ENCODE data around the gene MUC5AC.
"Not testable (repeated sequence)": the region's sequence is repeated elsewhere in the genome, so short reads cannot be mapped to it uniquely, and the experiment has no call there.

The MUC5AC gene

GRCh38 chr11:1199241-1199750 is 41.5 kb downstream of the MUC5AC start:
- DNase-seq: no peak

GRCh38 chr11:1199751-1200610 is 42.2 kb downstream of the MUC5AC start:
- DNase-seq: no peak

DNA sequence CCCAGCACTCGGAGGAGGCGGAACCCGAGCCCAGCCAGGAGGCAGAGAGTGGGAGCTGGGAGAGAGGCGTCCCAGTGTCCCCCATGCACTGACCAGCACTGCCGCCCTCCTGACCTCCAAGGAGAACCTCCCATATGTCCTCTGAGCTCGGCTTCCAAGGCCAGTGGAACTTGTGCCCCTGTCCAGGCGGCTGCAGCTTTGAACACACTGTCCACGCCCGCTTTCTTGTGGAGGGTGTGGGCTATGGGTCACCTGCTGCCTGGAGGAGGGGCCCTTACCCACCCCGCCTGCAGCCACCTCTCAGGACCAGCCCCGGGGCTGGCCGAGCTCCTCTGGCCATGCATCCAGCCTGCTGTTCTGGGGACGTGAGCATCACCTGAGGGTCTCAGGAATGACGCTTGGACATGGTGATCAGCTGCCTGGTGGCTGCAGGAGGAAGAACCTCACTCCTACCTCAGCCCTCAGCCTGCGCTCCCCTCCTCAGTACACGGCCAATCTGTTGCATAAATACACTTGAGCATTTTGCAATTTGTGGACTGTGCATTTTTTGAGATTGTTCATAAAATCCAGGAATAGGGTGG is 42.9 kb downstream of the MUC5AC start:
- DNase-seq: no peak

DNA sequence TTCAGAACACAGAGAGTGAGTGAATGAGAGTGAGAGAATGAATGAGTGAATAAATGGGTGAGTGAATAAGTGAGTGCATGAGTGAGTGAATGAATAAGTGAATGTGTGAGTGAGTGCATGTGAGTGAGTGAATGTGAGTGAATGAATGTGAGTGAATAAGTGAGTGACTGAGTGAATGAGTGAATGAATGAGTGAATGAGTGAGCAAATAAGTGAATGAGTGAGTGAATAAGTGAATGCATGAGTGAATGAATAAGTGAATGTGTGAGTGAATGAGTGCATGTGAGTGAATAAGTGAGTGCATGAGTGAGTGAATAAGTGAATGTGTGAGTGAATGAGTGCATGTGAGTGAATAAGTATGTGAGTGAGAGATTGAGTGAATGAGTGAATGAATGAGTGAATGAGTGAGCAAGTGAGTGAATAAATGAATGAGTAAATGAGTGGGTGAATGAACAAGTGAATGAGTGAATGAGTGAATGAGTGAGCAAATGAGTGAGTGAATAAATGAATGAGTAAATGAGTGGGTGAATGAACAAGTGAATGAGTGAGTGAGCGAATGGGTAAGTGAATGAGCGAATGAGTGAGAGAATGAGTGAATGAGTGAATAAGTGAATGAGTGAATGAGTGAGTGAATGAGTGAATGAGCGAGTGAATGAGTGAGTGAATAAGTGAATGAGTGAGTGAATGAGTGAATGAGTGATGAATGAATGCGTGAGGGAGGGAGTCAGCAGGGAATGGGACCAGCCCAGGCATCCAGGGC is 43.8 kb downstream of the MUC5AC start:
- no peak for DNase-seq

DNA sequence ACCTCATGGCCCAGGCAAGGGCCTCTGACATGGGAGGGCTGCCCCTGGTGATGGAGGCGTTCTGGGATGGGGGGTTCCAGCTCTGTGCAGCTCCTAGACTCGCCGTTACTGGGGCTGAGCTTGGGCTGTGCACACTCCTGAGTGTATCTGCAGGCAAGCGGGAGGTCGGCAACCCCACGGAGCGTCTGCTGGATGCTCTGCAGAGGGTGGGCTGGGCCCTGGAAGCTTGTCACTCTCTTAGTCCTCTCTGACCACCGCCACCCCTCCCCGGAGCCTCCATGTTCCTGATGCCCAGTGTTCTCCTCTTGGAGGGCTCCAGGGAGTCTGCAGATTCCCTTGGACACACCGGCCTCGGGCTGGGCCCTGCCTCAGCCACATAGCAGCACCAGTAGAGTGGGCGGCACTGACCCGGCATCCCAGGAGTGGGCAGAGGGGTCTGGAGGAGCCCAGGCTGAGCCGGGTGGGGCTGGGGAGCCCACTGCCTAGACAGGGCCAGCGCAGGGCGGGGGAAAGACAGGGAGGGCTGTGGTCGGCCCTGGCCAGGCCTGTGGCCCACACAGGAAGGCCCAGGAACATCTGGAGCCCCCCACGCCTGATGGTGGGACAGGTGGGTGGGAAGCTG is 44.5 kb downstream of the MUC5AC start:
- no peak for DNase-seq

GRCh38 chr11:1202776-1203504 is 45.2 kb downstream of the MUC5AC start:
- DNase-seq: no peak

GRCh38 chr11:1203505-1204271 is 45.9 kb downstream of the MUC5AC start:
- no peak for DNase-seq

DNA sequence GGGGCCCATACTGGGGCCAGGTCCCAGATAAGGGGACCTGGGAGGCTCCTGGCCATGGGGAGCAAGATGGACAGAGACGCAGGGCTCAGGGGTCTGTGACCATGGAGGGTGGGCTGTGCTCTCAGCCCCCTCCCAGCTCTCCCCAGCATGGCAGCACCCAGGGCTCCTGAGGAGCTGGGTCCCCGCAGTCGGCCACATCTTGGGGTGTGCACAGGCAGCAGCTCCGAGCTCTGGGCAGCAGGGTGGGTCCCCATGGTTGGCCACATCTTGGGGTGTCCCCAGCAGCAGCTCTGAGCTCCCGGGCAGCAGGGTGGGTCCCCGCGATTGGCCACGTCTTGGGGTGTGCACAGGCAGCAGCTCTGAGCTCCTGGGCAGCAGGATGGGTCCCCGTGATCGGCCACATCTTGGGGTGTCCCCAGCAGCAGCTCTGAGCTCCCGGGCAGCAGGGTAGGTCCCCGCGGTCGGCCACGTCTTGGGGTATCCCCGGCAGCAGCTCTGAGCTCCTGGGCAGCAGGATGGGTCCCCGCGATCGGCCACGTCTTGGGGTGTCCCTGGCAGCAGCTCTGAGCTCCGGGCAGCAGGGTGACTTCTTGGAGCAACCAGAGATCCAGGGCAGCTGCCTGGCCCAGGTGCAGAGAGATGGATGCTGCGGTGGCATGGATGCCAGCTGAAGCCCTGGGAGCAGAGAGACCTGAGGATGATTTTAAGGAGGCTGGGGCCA is 46.8 kb downstream of the MUC5AC start:
- no peak for DNase-seq

DNA sequence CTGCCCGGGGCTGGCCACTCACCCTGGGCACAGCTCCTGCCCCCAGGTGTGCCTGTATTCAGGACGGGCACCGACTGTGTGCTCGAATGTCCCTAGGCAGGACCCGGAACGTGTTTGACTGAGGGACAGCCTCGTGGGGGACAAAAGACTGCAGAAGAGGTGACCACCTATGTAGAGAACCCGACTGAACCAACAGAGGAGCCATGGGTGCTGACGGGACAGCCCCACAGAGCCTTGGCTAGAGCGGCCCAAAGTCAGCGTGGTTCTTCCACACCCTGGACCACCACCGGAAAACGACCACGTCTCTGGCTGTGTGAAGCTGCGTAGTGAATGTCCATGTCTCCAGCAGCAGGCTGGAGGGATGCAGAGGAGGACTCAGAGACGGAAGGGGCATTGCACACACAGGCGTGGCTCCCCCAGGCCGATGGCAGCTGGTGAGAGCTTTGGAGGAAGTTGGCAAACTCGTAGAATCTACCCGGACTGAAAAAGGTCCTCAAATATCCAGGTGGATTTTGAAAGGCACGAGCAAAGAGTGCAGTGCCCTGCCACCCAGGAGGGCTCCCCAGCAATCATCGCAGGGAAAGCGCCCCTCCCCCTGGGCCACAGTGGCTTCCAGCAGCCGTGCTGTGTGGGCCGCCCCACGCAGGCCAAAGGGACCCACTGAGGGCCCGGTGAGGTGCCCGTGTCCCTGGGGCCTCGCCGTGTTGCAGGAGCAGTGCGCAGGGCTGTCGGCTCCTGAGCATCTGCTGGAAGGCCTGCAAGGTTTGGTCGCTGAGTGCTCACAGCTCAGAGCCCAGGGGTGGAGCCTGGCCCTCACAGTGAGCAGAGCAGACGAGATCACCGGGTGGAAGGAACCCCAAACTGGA is 47.6 kb downstream of the MUC5AC start:
- no peak for DNase-seq

GRCh38 chr11:1205987-1206331 is 48.2 kb downstream of the MUC5AC start:
- no peak for DNase-seq

GRCh38 chr11:1206391-1207271 is 48.9 kb downstream of the MUC5AC start:
- DNase-seq: no peak

DNA sequence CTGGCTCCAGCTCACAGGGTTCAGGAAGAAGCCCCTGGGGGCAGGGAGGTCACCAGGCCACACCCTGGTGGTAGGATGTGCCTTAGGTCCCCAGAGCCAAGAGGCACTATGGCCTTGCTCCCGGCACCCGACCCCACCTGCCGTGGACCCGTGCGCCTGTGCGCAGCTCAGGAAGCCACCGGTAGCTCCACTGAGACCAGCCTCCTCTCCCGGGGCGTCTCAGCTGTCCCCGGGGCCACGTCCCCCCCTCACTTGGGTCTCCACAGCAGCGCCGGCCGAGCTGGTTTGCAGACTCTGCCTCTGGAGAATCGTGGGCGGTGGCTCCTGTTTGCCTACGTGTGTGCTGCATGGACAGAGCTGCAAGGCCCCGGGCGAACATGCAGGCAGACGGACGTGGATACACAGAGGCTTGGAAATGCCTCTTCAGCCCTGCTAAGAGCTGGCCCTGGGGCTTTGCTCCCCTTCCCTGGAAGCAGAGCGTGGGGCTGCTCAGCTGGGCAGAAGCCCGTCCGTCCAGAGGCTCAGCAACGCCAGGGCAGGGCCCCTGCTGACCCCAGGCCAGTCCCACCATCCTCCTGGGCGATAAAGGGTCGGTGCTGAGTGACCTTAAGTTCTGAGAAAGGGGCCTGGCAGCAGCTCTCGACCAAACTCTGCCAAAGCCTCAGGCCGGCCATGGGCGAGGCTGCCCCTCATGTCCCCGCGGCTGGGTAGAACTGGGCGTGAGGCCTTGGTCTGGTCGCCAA is 49.8 kb downstream of the MUC5AC start:
- DNase-seq: no peak

GRCh38 chr11:1208144-1208393 is 50.3 kb downstream of the MUC5AC start:
- DNase-seq: no peak

- no peak for DNase-seq
Measured at GRCh38 chr11:1208394-1209261, 50.9 kb downstream of the MUC5AC start.

DNA sequence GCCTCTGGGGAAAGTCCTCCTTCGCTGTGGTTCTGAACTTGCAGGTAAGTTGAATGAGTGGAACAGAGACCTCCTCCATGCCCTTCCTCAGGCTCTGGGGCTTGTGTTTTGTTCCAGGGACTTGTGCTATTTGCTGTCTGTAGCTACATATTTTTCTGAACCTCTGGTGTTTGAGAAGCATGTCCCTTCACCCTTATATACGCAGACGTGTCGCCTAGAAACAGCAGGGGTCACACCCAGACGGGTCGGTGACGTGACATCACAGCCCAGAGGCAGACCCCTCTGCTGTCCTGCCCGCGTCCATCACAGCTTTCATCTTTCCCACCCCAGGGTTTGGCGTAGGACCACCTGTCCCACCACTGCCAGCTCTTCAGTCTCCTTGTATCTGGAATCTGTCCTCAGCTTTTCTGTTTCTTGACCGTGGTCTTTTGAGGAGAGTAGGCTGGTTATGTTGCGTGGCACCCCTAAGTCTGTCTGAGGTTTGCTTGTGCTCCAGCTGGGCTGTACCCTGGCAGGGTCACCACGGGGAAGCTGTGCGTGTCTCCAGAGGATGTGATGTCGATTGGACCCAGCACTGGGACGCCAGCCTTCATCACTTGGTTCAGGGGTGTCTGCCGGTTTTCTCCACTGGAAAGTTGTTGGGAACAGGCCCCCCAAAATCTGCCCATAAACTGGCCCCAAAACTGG is 51.8 kb downstream of the MUC5AC start:
- no peak for DNase-seq

- DNase-seq: no peak
Measured at GRCh38 chr11:1211838-1212237, 54.1 kb downstream of the MUC5AC start.

DNA sequence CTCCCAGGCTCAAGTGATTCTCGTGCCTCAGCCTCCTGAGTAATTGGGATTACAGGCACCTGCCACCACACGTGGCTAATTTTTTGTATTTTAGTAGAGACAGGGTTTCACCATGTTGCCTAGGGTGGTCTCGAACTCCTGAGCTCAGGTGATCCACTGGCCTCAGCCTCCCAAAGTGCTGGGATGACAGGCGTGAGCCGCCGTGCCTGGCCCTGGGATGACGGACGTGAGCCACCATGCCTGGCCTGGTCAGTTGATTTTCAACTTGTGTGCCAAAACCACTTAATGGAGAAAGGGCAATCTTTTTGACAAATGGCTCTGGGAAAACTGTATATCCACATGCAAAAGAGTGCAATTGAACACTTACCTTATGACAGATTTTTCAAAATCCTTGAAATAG is 58.1 kb downstream of the MUC5AC start:
- not testable (repeated sequence) for DNase-seq
